Common myeloid progenitor, CD34-positive (primary cell): Measurements from ENCODE around the gene MRPS18A.

Source experiments
- CTCF ChIA-PET: fragments of 350-600 bp; sonication (Branson Sonifier 250); formaldehyde crosslinking; loops from one replicate; lab custom pipeline; 2021; ENCODE audit warnings: antibody characterized with exemption; lab: Charles Lee
- POLR2A ChIA-PET: fragments of 350-600 bp; sonication (Branson Sonifier 250); formaldehyde crosslinking; loops from one replicate; lab custom pipeline; 2021; ENCODE audit warnings: antibody characterized with exemption; lab: Charles Lee
- DNase-seq, 3 donors: peaks; one replicate each; pipeline versions ENCODE4 v3.0.0 to v3.0.0-alpha.2; 2013
- H3K27ac ChIP-seq, 2 experiments: 1 replicate in 1 of 2; 2 replicates in 1 of 2; pipeline ENCODE4 v1.7.0; 2013; ENCODE audit warnings: inconsistent platforms in 2 of 2, low read length in 2 of 2, mild to moderate bottlenecking in 2 of 2, low read depth in 1 of 2, moderate library complexity in 1 of 2; ENCODE audit not compliant: severe bottlenecking in 2 of 2, insufficient read depth in 1 of 2, poor library complexity in 1 of 2
- H3K27me3 ChIP-seq, 5 experiments: replicated peaks in 2 of 5; 1 replicate in 3 of 5; 2 replicates in 2 of 5; pipeline versions ENCODE4 v1.6.1 to v1.7.0; 2013; ENCODE audit warnings: low read length in 4 of 5, mild to moderate bottlenecking in 2 of 5, moderate library complexity in 2 of 5, inconsistent platforms in 1 of 5; ENCODE audit not compliant: insufficient read depth in 5 of 5, control insufficient read depth in 4 of 5
- H3K36me3 ChIP-seq, 4 experiments: 1 replicate in 2 of 4; 2 replicates in 2 of 4; pipeline versions ENCODE4 v1.6.1 to v1.7.0; 2013; ENCODE audit warnings: low read length in 3 of 4, control low read depth in 1 of 4, mild to moderate bottlenecking in 1 of 4; ENCODE audit not compliant: control insufficient read depth in 4 of 4, insufficient read depth in 4 of 4
- H3K4me1 ChIP-seq, 4 experiments: 1 replicate in 3 of 4; 2 replicates in 1 of 4; pipeline versions ENCODE4 v1.6.1 to v1.7.1; 2013; ENCODE audit warnings: low read length in 3 of 4, mild to moderate bottlenecking in 3 of 4, control low read depth in 1 of 4, inconsistent platforms in 1 of 4, moderate library complexity in 1 of 4; ENCODE audit not compliant: control insufficient read depth in 4 of 4, insufficient read depth in 4 of 4; ENCODE audit errors: control extremely low read depth in 1 of 4
- H3K4me3 ChIP-seq, 7 experiments: 1 replicate in 4 of 7; 2 replicates in 3 of 7; pipeline versions ENCODE4 v1.5.1 to v1.7.0; 2013; ENCODE audit warnings: mild to moderate bottlenecking in 7 of 7, low read length in 6 of 7, moderate library complexity in 6 of 7, inconsistent platforms in 2 of 7, low read depth in 2 of 7, control low read depth in 1 of 7; ENCODE audit not compliant: insufficient read depth in 4 of 7, control insufficient read depth in 1 of 7; ENCODE audit errors: extremely low read depth in 1 of 7
- H3K9me3 ChIP-seq, 5 experiments: 1 replicate in 4 of 5; 2 replicates in 1 of 5; pipeline versions ENCODE4 v1.6.1 to v1.7.1; 2013; ENCODE audit warnings: low read length in 4 of 5, mild to moderate bottlenecking in 2 of 5, inconsistent platforms in 1 of 5, low read depth in 1 of 5, moderate library complexity in 1 of 5; ENCODE audit not compliant: control insufficient read depth in 4 of 5, insufficient read depth in 2 of 5; ENCODE audit errors: control extremely low read depth in 1 of 5
- WGBS: methylation state at CpG from one replicate; pipeline ENCODE4 v1.1.5; 2013; ENCODE audit not compliant: insufficient coverage; 5-methylcytosine and 5-hydroxymethylcytosine counted together

Gene MRPS18A

GRCh38 chr6:43713643-43714310 is 26.2 kb upstream of the MRPS18A start:
- WGBS: 97% methylated on average over 9 of the region's 13 CpGs
- H3K4me3 ChIP-seq: no peak overlapping the region
- H3K9me3 ChIP-seq: no peaks in the 10 kb centered on the region
- H3K36me3 ChIP-seq: no peaks in the 10 kb centered on the region
- no peak overlapping the region for H3K27ac ChIP-seq
- H3K27me3 ChIP-seq: no peaks in the 10 kb centered on the region
- H3K4me1 ChIP-seq: peaks cover 0 to 13% (median 8%) of the 10 kb centered on the region in 4 experiments
- DNase-seq: peak in 2 of 3 donors; percentile 43 to 49
- POLR2A ChIA-PET: no interaction called here
- CTCF ChIA-PET: interaction anchor here (1.3 to 2.2 kb wide), 5 partner anchors 7 to 363 kb away, joined by 4 to 8 read pairs (median 5); no protein-coding TSS in a partner anchor

- ChIA-PET POLR2A (no interaction called here), CTCF (interaction anchor here (0.8 to 2.2 kb wide), 4 partner anchors 9 to 56 kb away, joined by 3 to 8 read pairs (median 4); no protein-coding TSS in a partner anchor)
- no peaks in the 10 kb centered on the region for H3K27me3 ChIP-seq
- DNase-seq: no peak
- H3K9me3 ChIP-seq: no peaks in the 10 kb centered on the region
- peaks cover 0 to 13% (median 8%) of the 10 kb centered on the region in 4 experiments for H3K4me1 ChIP-seq
- no peak overlapping the region for H3K4me3 ChIP-seq
- 100% methylated on average over 4 of the region's 6 CpGs for WGBS
- H3K27ac ChIP-seq: no peak overlapping the region
- no peaks in the 10 kb centered on the region for H3K36me3 ChIP-seq
Measured at GRCh38 chr6:43712579-43712978, 25.0 kb upstream of the MRPS18A start.

- Histone ChIP-seq H3K4me1 (peaks cover 2 to 23% (median 8%) of the 10 kb centered on the region in 4 experiments), H3K27me3 (no peaks in the 10 kb centered on the region), H3K36me3 (no peaks in the 10 kb centered on the region), H3K4me3 (no peak overlapping the region), H3K9me3 (no peaks in the 10 kb centered on the region), H3K27ac (no peak overlapping the region)
- CTCF ChIA-PET: interaction anchor here (0.6 kb wide), 1 partner anchor 44 kb away, joined by 3 read pairs; no protein-coding TSS in a partner anchor
- POLR2A ChIA-PET: no interaction called here
- no peak for DNase-seq
- 96% methylated on average over 2 of the region's 4 CpGs for WGBS
Measured at GRCh38 chr6:43710576-43710975, 23.0 kb upstream of the MRPS18A start.

- Histone ChIP-seq H3K27me3 (no peaks in the 10 kb centered on the region), H3K4me3 (no peak overlapping the region), H3K36me3 (no peaks in the 10 kb centered on the region), H3K9me3 (no peaks in the 10 kb centered on the region), H3K27ac (no peak overlapping the region), H3K4me1 (peaks cover 2 to 20% (median 7%) of the 10 kb centered on the region in 4 experiments)
- no peak for DNase-seq
- CTCF ChIA-PET: interaction anchor here (0.8 to 1.9 kb wide), 8 partner anchors 13 to 369 kb away, joined by 3 to 6 read pairs (median 3); no protein-coding TSS in a partner anchor
- WGBS: 81% methylated on average over 5 of the region's 7 CpGs
- POLR2A ChIA-PET: interaction anchor here (0.6 kb wide), 1 partner anchor 13 kb away, joined by 5 read pairs; no protein-coding TSS in a partner anchor
Measured at GRCh38 chr6:43709654-43710303, 22.2 kb upstream of the MRPS18A start.

- Histone ChIP-seq H3K27me3 (no peaks in the 10 kb centered on the region), H3K4me3 (no peak overlapping the region), H3K36me3 (no peaks in the 10 kb centered on the region), H3K4me1 (peaks cover 2 to 16% (median 7%) of the 10 kb centered on the region in 4 experiments), H3K9me3 (no peaks in the 10 kb centered on the region), H3K27ac (no peak overlapping the region)
- WGBS: 87% methylated on average over 4 of the region's 5 CpGs
- DNase-seq: no peak
- POLR2A ChIA-PET: no interaction called here
- CTCF ChIA-PET: interaction anchor here (0.8 to 1.9 kb wide), 8 partner anchors 13 to 369 kb away, joined by 3 to 6 read pairs (median 3); no protein-coding TSS in a partner anchor
Measured at GRCh38 chr6:43708860-43709653, 21.5 kb upstream of the MRPS18A start.

GRCh38 chr6:43707767-43708166 is 20.2 kb upstream of the MRPS18A start:
- H3K4me3 ChIP-seq: no peak overlapping the region

More at GRCh38 chr6:43707767-43708166, 20.2 kb upstream of the MRPS18A start:
- Histone ChIP-seq H3K27me3 (no peaks in the 10 kb centered on the region), H3K4me1 (peaks cover 7 to 16% (median 10%) of the 10 kb centered on the region in 4 experiments), H3K36me3 (no peaks in the 10 kb centered on the region), H3K27ac (no peak overlapping the region), H3K9me3 (no peaks in the 10 kb centered on the region)
- CTCF ChIA-PET: no interaction called here
- POLR2A ChIA-PET: no interaction called here
- WGBS: 0% methylated on average over 1 of the region's 1 CpG
- no peak for DNase-seq
